ENCODE data around the gene PIGU.

DNA sequence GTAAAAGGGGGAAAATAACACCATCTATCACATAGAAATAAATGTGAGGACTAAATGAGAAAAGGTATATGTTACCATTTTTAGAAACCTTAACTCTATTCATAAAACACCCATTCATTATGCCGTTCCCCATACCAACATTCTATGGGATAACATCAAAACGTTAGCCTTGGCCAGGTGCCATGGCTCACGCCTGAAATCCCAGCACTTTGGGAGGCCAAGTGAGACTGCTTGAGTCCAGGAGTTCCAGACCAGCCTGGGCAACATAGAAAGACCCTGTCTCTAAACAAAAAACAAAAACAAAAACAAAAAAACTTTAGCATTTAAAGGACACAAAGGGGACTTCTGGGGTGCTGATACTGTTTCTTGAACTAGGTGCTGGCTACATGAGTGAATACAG lies 1.3 kb downstream of the PIGU start:
- TF ChIP-seq, protein P1, sequence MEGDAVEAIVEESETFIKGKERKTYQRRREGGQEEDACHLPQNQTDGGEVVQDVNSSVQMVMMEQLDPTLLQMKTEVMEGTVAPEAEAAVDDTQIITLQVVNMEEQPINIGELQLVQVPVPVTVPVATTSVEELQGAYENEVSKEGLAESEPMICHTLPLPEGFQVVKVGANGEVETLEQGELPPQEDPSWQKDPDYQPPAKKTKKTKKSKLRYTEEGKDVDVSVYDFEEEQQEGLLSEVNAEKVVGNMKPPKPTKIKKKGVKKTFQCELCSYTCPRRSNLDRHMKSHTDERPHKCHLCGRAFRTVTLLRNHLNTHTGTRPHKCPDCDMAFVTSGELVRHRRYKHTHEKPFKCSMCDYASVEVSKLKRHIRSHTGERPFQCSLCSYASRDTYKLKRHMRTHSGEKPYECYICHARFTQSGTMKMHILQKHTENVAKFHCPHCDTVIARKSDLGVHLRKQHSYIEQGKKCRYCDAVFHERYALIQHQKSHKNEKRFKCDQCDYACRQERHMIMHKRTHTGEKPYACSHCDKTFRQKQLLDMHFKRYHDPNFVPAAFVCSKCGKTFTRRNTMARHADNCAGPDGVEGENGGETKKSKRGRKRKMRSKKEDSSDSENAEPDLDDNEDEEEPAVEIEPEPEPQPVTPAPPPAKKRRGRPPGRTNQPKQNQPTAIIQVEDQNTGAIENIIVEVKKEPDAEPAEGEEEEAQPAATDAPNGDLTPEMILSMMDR (IDR thresholded peaks at IDR 0.05) = no peak
- TF ChIP-seq EZH2 (IDR thresholded peaks at IDR 0.05; ENCODE audit: borderline replicate concordance, insufficient read depth, low read depth, low read length, poor library complexity, severe bottlenecking) = no peak
